LNCAP (cell line): ENCODE data around the gene CREB5.

Experiments used
- CTCF ChIP-seq: fragments of 450-650 bp; IDR thresholded peaks from 2 replicates; pipeline ENCODE4 v1.5.1; 2017; ENCODE audit warnings: mild to moderate bottlenecking

The CREB5 gene

GRCh38 chr7:28684650-28685241 lies 272.4 kb downstream of the CREB5 start:
- TF ChIP-seq CTCF, result no peak

GRCh38 chr7:28685242-28685643 lies 272.9 kb downstream of the CREB5 start:
- no peak for TF ChIP-seq CTCF

- no peak for TF ChIP-seq CTCF
Measured at GRCh38 chr7:28685644-28686417, 273.5 kb downstream of the CREB5 start.

- TF ChIP-seq CTCF, result no peak
Measured at GRCh38 chr7:28686418-28686800, 274.1 kb downstream of the CREB5 start.

GRCh38 chr7:28687537-28687936 lies 275.2 kb downstream of the CREB5 start:
- no peak for TF ChIP-seq CTCF

- TF ChIP-seq CTCF, result no peak
Measured at GRCh38 chr7:28688174-28688573, 275.9 kb downstream of the CREB5 start.

- no peak for TF ChIP-seq CTCF
Measured at GRCh38 chr7:28688651-28689050, 276.3 kb downstream of the CREB5 start.
